Ovary (tissue), 3 donors: Measurements from ENCODE around the gene LRRC57.

ENCODE experiments used
- EP300 ChIP-seq: sonication (generic); formaldehyde crosslinking; IDR thresholded peaks from one replicate; pipeline ENCODE4 v1.6.1; 2017; ENCODE audit warnings: antibody characterized with exemption
- POLR2A ChIP-seq: fragments of 450-650 bp; IDR thresholded peaks from one replicate; pipeline ENCODE4 v1.6.1; 2017; ENCODE audit warnings: antibody characterized with exemption, mild to moderate bottlenecking, moderate library complexity
- TF ChIP-seq, protein P1 (sequence below), 3 donors: fragments of 450-650 bp in 2 of 3; fragments of 200-600 bp in 1 of 3; IDR thresholded peaks; one replicate each; pipeline versions ENCODE4 v1.5.1 to v1.8.0; 2016 to 2022; ENCODE audit warnings: antibody characterized with exemption in 3 of 3, mild to moderate bottlenecking in 1 of 3
- donor health status: DM: no; HTN: no; CAD: no.

DNA sequence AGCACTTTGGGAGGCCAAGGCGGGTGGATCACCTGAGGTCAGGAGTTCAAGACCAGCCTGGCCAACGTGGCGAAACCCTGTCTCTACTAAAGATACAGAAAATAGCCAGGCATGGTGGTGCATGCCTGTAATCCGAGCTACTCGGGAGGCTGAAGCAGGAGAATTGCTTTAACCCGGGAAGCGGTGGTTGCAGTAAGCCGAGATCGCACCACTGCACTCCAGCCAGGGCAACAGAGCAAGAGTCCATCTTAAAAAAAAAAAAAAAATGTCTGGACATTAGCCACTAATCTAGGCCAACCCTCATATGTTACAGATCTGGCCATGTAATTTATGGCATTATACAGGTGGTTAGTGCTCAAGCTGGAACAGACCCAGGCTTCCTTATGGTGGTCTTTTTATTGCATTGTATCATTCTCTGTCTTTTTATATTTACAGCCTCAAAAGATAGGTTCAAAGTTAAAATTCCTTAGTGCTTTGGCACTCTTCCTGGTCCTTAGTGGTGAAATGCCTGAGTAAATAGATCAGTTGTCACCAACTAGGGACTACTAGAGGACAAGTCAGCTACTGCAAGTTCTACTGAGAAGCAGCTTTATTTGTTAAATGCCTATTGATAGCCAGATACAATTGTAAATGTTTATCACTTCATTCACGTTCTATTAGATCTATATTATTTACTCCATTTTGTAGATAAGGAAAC, 42.8 kb upstream of the LRRC57 start:
- TF ChIP-seq, protein P1, sequence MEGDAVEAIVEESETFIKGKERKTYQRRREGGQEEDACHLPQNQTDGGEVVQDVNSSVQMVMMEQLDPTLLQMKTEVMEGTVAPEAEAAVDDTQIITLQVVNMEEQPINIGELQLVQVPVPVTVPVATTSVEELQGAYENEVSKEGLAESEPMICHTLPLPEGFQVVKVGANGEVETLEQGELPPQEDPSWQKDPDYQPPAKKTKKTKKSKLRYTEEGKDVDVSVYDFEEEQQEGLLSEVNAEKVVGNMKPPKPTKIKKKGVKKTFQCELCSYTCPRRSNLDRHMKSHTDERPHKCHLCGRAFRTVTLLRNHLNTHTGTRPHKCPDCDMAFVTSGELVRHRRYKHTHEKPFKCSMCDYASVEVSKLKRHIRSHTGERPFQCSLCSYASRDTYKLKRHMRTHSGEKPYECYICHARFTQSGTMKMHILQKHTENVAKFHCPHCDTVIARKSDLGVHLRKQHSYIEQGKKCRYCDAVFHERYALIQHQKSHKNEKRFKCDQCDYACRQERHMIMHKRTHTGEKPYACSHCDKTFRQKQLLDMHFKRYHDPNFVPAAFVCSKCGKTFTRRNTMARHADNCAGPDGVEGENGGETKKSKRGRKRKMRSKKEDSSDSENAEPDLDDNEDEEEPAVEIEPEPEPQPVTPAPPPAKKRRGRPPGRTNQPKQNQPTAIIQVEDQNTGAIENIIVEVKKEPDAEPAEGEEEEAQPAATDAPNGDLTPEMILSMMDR (IDR thresholded peaks at IDR 0.05) = peak in 1 of 3 donors; percentile 17
- no peak for TF ChIP-seq POLR2A
- TF ChIP-seq EP300 = no peak
